GM12878 (cell line): ENCODE measurements around the gene SULT1A1. TPM values are rescaled to one million over a fixed set of nuclear protein-coding genes. Genes with fewer than 3 reads are reported as not detected.
"Not testable (repeated sequence)": the region's sequence is repeated elsewhere in the genome, so short reads cannot be mapped to it uniquely, and the experiment has no call there.

ENCODE experiments used
- ATAC-seq: fragments of 200-7000 bp; cut with Tn5 transposase; 3 replicates; pipeline ENCODE4 v1.9.1; 2020; ENCODE audit warnings: mild to moderate bottlenecking, moderate library complexity
- BruUV-seq: library from RNA; stranded (reverse); fragments of 400-500 nt; replicated peaks from 2 replicates; lab custom pipeline; 2021; lab: Mats Ljungman, UMichigan
- CTCF ChIA-PET: fragments of 300-600 bp; sonication (Branson Sonifier 250); formaldehyde crosslinking; extraction: SDS; loops from one replicate; lab custom pipeline; 2021; ENCODE audit warnings: inconsistent platforms; lab: Yijun Ruan, JAX
- POLR2A ChIA-PET: fragments of 350-600 bp; formaldehyde crosslinking; extraction: SDS; loops from one replicate; lab custom pipeline; 2021; ENCODE audit warnings: inconsistent platforms; lab: Charles Lee
- RAD21 ChIA-PET: fragments of 300-600 bp; sonication (Branson Sonifier 250); formaldehyde crosslinking; loops from one replicate; lab custom pipeline; 2023; ENCODE audit warnings: antibody characterized with exemption; ENCODE audit not compliant: unreplicated experiment; lab: Charles Lee
- SMC1A ChIA-PET: fragments of 300-600 bp; sonication (Branson Sonifier 250); formaldehyde crosslinking; loops from one replicate; lab custom pipeline; 2023; ENCODE audit not compliant: unreplicated experiment, uncharacterized antibody; lab: Charles Lee
- DNase-seq: peaks from one replicate; pipeline ENCODE4 v3.0.0-alpha.2; 2011; ENCODE audit warnings: low read depth, low spot score
- FAIRE-seq: peaks from 3 replicates; lab custom pipeline; 2011; peaks lifted over from hg19 to GRCh38; lab: Jason Lieb, UNC
- H2AFZ ChIP-seq: 2 replicates; pipeline ENCODE4 v1.6.0; 2011; ENCODE audit warnings: low read depth, low read length, control low read depth; ENCODE audit not compliant: control insufficient read depth
- H3K27ac ChIP-seq: 2 replicates; pipeline ENCODE4 v1.5.1; 2011; ENCODE audit warnings: control low read depth; ENCODE audit not compliant: control insufficient read depth, insufficient read depth
- H3K27me3 ChIP-seq, 2 experiments: replicated peaks in 1 of 2; 2 replicates each; pipeline versions ENCODE4 v1.6.0 to v1.6.1; 2011; ENCODE audit warnings: low read length in 1 of 2; ENCODE audit not compliant: control insufficient read depth in 2 of 2, insufficient read depth in 2 of 2
- H3K36me3 ChIP-seq, 2 experiments: 2 replicates each; pipeline ENCODE4 v1.5.1; 2011; ENCODE audit warnings: low read length in 1 of 2; ENCODE audit not compliant: control insufficient read depth in 2 of 2, insufficient read depth in 2 of 2
- H3K4me1 ChIP-seq: 2 replicates; pipeline ENCODE4 v1.6.1; 2011; ENCODE audit warnings: mild to moderate bottlenecking, low read length, moderate library complexity, mixed read lengths; ENCODE audit not compliant: control insufficient read depth, insufficient read depth
- H3K4me2 ChIP-seq: 2 replicates; pipeline ENCODE4 v1.6.0; 2011; ENCODE audit warnings: control low read depth; ENCODE audit not compliant: control insufficient read depth, insufficient read depth
- H3K4me3 ChIP-seq: fragments of 200-600 bp; sonication (generic); 2 replicates; pipeline ENCODE4 v1.5.1; 2016
- H3K79me2 ChIP-seq: 2 replicates; pipeline ENCODE4 v1.6.0; 2011; ENCODE audit warnings: low read length; ENCODE audit not compliant: control insufficient read depth, insufficient read depth
- H3K9ac ChIP-seq: 2 replicates; pipeline ENCODE4 v1.8.0; 2011; ENCODE audit warnings: low read length, control low read depth, mixed read lengths; ENCODE audit not compliant: control insufficient read depth, insufficient read depth
- H3K9me3 ChIP-seq: replicated peaks from 3 replicates; pipeline ENCODE4 v1.5.1; 2011; ENCODE audit warnings: mild to moderate bottlenecking, low read length; ENCODE audit not compliant: control insufficient read depth, insufficient read depth
- H4K20me1 ChIP-seq: 2 replicates; pipeline ENCODE4 v1.6.0; 2011; ENCODE audit not compliant: control insufficient read depth, insufficient read depth
- WGBS: methylation state at CpG from one replicate; pipeline ENCODE4 v1.1.6; 2016; ENCODE audit warnings: low lambda C conversion rate; ENCODE audit not compliant: insufficient replicate concordance, insufficient coverage; ENCODE audit errors: missing lambda C conversion rate; 5-methylcytosine and 5-hydroxymethylcytosine counted together
- in situ Hi-C: fragments of 300-500 bp; cut with MboI; formaldehyde crosslinking; loops from 9 replicates; pipeline ENCODE4 v1.14.3; 2018; ENCODE audit warnings: mixed read lengths
- intact Hi-C: fragments of 100-400 bp; cut with micrococcal nuclease; formaldehyde crosslinking; loops from one replicate; pipeline ENCODE4 v1.14.2; 2022; ENCODE audit not compliant: unreplicated experiment
- polyA plus RNA-seq, 11 experiments: library from polyadenylated mRNA; depleted of rRNA in 4 of 11; unstranded in 6 of 11; stranded (reverse) in 5 of 11; fragments of >200 nt; fragmentation: Nextera tagmentation in 4 of 11; fragmentation: Illumina TruSeq in 1 of 11; extraction: Ambion mirVana in 4 of 11; extraction: Trizol in 1 of 11; gene quantifications; 1 replicate in 1 of 11; 2 replicates in 10 of 11; pipeline versions ENCODE4 v1.2.1 to v1.2.3, GENCODE V29; 2011 to 2016; ENCODE audit warnings: inconsistent platforms in 2 of 11, missing spikeins in 2 of 11, low read depth in 1 of 11
- total RNA-seq, 4 experiments: library from RNA; depleted of rRNA in 3 of 4; stranded (reverse); fragments of >200 nt in 3 of 4; fragmentation: Illumina TruSeq in 1 of 4; extraction: Trizol in 1 of 4; gene quantifications; 2 replicates each; pipeline versions ENCODE4 v1.2.1 to v1.2.3, GENCODE V29; 2013 to 2021

SULT1A1 gene
- total and polyA plus RNA-seq, 10 of the 15 experiments (the other 5 are each of a cell fraction or from before 2014, with no cell fraction given), result 0.03 to 1.5 (median 0.76) TPM; not detected in 1

GRCh38 chr16:28600965-28601364 is 8.9 kb downstream of the SULT1A1 start:
- H3K27me3 ChIP-seq, BruUV-seq, H3K4me3 ChIP-seq, H3K4me2 ChIP-seq, H3K4me1 ChIP-seq, H3K79me2 ChIP-seq, ATAC-seq, SMC1A ChIA-PET, FAIRE-seq, H3K36me3 ChIP-seq, POLR2A ChIA-PET, H2AFZ ChIP-seq, RAD21 ChIA-PET, H4K20me1 ChIP-seq, CTCF ChIA-PET, H3K9me3 ChIP-seq, H3K9ac ChIP-seq, in situ Hi-C loops, H3K27ac ChIP-seq, DNase-seq, intact Hi-C loops: not testable (repeated sequence)
- no CpG with 5 or more reads among the region's 20 CpGs for WGBS

- H3K79me2 ChIP-seq, H3K27ac ChIP-seq, H4K20me1 ChIP-seq, RAD21 ChIA-PET, H3K9ac ChIP-seq, in situ Hi-C loops, H2AFZ ChIP-seq, H3K4me1 ChIP-seq, H3K36me3 ChIP-seq, H3K9me3 ChIP-seq, H3K4me3 ChIP-seq, CTCF ChIA-PET, POLR2A ChIA-PET, BruUV-seq, DNase-seq, intact Hi-C loops, H3K4me2 ChIP-seq, H3K27me3 ChIP-seq, SMC1A ChIA-PET: not testable (repeated sequence)
- FAIRE-seq (peak; percentile 57), ATAC-seq (peak; percentile 88)
- WGBS, result no CpG with 5 or more reads among the region's 17 CpGs
Measured at GRCh38 chr16:28599377-28600285, 10.2 kb downstream of the SULT1A1 start.
